GM21576 (cell line): ENCODE data around the gene KRIT1.

Experiments
- ATAC-seq: cut with Tn5 transposase; IDR thresholded peaks from one replicate; pipeline ENCODE4 v1.9.1; 2021; ENCODE audit warnings: mild to moderate bottlenecking, moderate library complexity; ENCODE audit not compliant: unreplicated experiment

Gene KRIT1

DNA sequence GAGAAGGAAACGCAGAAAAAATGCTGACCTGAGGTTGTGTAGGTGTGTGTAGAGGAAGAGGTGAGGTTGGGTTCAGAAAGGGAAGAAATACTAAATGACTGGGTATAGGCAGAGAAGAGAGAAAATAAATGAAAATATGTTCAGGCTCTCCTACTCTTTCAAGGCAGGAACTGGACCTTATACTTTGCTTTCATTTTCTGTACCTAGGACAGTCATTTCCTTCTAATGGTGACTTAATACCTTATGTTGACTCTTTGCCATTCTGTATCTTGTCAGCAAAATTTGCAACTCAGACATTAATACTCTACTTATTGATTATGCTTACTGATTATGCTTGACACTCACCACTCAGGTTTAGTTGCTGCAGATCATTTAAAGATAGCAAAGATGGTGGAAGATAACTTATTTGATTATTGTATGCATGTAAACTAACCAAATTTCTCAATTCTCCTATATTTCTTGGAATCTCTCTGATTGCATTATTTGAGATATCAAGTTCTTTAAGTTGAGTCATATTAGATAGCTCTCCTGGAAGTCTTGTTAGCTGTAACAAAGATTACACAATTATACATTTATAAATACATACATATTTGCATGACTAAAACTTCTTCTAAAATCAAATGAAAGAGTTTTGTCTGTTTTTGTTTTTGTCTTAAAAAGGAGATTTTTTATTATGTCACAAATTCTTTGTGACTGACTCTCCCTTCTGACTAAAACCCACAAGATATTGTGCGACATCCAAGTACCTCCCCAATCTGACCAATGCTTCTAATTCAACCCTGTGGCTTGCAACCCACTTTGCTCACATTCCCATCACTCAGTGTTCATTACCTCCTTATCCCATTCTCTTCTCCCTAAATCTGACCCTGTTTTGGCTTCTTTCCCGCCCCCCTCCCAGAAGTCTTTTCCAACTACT is 86.8 kb downstream of the KRIT1 start:
- peak; percentile 62 for ATAC-seq

DNA sequence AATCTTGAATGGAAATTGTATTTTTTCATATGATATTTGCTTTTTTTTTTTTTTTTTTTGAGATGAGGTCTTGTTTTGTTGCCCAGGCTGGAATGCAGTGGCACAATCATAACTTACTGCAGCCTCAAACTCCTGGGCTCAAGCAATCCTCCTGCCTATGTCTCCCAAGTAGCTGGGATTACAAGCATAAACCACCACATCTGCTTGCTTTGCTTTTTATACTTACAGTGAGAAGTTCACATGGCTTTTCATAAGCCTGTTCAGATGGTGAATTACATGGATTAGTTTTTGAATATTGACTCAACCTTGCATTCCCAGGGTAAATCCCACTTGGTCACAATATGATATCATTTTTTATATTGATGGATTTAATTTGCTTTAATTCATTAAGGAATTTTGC is 88.7 kb downstream of the KRIT1 start:
- no peak for ATAC-seq

DNA sequence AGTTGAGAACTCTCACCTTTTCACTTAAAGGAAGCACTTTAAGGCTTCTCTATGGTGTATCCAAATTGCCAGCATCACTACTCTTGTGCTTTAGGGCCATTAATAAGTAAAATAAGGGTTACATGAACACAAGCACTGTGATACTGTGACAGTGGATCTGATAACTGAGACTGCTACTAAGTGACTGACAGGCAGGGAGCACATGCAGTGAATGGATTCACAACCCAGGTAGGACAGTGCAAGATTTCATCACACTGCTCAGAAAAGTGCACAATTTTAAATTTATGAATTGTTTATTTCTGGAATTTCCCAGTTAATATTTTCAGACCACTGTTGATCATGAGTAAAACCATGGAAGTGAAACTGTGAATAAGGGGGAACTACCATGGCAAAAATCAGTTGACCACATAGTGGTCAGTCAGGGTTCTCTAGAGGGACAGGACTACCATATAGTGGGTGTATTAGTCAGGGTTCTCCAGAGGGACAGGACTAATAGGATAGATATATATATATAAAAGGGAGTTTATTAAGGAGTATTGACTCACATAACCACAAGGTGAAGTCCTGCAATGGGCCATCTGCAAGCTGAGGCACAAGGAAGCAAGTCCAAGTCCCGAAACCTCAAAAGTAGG is 90.5 kb downstream of the KRIT1 start:
- no peak for ATAC-seq

- no peak for ATAC-seq
Measured at GRCh38 chr7:92150450-92151017, 95.2 kb downstream of the KRIT1 start.

DNA sequence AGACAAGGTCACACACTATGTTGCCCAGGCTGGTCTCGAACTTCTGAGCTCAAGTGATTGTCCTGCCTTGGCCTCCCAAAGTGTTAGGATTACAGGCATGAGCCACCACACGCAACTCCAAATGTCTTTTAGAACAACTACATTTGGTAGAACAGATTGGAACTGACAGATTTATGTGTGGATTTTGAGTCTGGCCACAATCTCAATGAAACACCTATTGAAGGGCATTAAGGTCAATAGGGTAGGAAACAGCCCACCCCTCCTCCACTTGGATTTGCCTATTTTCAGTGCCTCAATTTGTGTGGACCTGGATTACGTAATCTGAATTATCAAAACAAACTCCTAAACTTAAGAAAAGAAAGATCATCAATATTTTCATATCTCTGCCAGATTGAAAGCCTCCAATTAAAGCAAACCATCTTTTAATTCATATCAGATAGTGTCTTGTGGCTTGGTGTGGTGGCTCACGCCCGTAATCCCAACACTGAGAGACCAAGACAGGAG is 95.9 kb downstream of the KRIT1 start:
- ATAC-seq = no peak
